ENCODE measurements around the gene XKR3. TPM values are rescaled to one million over a fixed set of nuclear protein-coding genes. Genes with fewer than 3 reads are reported as not detected.
"Not testable (repeated sequence)": the region's sequence is repeated elsewhere in the genome, so short reads cannot be mapped to it uniquely, and the experiment has no call there.

Gene XKR3
- total RNA-seq, 1 donor from 2014 or later = not detected

DNA sequence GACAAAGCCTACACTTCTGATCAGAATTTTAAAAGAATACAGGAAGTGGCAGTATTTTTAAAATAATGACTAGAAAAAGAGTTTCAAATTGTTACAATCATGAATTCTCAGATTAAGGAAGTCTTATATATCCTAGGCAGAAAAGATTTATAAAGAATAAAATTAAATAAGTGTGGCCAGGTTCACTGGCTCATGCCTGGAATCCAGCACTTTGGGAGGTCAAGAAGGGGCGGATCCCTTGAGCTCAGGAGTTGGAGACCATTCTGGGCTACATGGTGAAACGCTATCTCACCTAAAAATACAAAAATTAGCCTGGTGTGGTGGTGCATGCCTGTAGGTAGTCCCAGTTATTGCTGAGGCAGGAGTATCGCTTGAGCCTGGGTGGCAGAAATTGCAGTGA lies 24.1 kb downstream of the XKR3 start:
- H3K9me3 Mint-ChIP-seq (ENCODE audit: low read depth) = no peaks in the 10 kb centered on the region
- H3K27ac Mint-ChIP-seq = no peak overlapping the region
- H3K4me3 Mint-ChIP-seq (ENCODE audit: low read depth) = no peak overlapping the region
- H3K4me1 Mint-ChIP-seq (ENCODE audit: low read depth) = no peaks in the 10 kb centered on the region
- no peaks in the 10 kb centered on the region for H3K36me3 Mint-ChIP-seq (ENCODE audit: insufficient read depth)
- no peak for DNase-seq (ENCODE audit: low spot score, unreplicated experiment)
- TF ChIP-seq, protein P1, sequence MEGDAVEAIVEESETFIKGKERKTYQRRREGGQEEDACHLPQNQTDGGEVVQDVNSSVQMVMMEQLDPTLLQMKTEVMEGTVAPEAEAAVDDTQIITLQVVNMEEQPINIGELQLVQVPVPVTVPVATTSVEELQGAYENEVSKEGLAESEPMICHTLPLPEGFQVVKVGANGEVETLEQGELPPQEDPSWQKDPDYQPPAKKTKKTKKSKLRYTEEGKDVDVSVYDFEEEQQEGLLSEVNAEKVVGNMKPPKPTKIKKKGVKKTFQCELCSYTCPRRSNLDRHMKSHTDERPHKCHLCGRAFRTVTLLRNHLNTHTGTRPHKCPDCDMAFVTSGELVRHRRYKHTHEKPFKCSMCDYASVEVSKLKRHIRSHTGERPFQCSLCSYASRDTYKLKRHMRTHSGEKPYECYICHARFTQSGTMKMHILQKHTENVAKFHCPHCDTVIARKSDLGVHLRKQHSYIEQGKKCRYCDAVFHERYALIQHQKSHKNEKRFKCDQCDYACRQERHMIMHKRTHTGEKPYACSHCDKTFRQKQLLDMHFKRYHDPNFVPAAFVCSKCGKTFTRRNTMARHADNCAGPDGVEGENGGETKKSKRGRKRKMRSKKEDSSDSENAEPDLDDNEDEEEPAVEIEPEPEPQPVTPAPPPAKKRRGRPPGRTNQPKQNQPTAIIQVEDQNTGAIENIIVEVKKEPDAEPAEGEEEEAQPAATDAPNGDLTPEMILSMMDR (IDR thresholded peaks at IDR 0.05; ENCODE audit: unreplicated experiment) = no peak
- no peaks in the 10 kb centered on the region for H3K27me3 Mint-ChIP-seq

DNA sequence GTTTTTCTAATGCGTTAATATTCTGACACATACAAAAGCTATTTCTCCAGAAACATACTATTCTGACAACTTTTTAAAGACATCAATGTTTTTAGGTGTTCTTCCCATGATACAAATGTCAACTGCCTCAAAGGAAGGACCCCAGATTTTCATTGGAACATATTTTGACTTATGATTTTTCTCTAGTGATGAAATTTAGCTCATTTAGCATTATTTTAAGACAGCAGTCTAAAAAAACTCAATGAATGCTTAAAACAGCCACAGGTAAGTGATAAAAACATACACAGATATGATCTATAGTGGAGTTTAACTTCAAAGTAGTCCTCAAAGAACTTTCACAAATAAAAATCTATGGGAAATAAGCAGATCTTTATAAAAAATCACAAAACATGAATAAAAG lies 24.9 kb downstream of the XKR3 start:
- TF ChIP-seq, protein P1 (IDR thresholded peaks at IDR 0.05; ENCODE audit: unreplicated experiment) = no peak
- Mint-ChIP-seq H3K27ac (no peak overlapping the region), H3K36me3 (ENCODE audit: insufficient read depth) (no peaks in the 10 kb centered on the region), H3K4me3 (ENCODE audit: low read depth) (no peak overlapping the region), H3K4me1 (ENCODE audit: low read depth) (no peaks in the 10 kb centered on the region), H3K27me3 (no peaks in the 10 kb centered on the region), H3K9me3 (ENCODE audit: low read depth) (no peaks in the 10 kb centered on the region)
- no peak for DNase-seq (ENCODE audit: low spot score, unreplicated experiment)

DNA sequence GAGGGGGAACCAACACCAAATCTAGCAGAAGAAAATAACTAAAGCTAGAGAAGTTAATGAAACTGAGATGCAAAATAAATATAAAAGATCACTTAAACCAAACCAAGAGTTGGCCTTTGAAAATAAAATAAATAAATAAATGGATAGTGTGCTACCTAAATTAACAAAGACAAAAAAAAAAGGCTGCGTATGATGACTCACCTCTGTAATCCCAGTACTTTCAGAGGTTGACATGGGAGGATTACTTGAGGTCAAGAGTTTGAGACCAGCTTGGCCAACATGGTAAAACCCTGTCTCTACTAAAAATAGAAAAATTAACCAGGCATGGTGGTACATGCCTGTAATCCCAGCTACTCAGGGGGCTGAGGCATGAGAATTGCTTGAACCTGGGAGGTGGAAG lies 29.7 kb downstream of the XKR3 start:
- not testable (repeated sequence) for H3K27ac Mint-ChIP-seq; DNase-seq (ENCODE audit: low spot score, unreplicated experiment); H3K4me1 Mint-ChIP-seq (ENCODE audit: low read depth); H3K27me3 Mint-ChIP-seq; H3K4me3 Mint-ChIP-seq (ENCODE audit: low read depth); H3K36me3 Mint-ChIP-seq (ENCODE audit: insufficient read depth); H3K9me3 Mint-ChIP-seq (ENCODE audit: low read depth)

DNA sequence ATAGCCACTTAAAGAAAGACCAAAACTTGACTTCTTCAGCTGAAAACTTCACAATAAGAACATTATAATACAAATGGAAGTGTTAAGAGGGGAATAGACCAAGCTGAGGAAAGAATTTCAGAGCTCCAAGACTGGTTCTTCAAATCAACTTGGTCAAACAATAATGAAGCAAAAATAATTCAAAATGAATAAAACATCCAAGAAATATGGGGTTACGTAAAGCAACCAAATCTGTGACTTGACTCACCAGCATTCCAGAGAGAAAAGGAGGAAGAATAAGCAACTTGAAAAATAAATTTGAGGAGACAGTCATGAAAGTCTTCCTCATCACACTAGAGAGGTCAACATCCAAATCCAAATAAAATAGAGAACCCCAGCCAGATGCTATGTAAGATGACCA lies 31.4 kb downstream of the XKR3 start:
- TF ChIP-seq, protein P1 (IDR thresholded peaks at IDR 0.05; ENCODE audit: unreplicated experiment) = no peak
- Mint-ChIP-seq H3K4me1 (ENCODE audit: low read depth) (peaks cover 2% of the 10 kb centered on the region), H3K27ac (no peak overlapping the region)

DNA sequence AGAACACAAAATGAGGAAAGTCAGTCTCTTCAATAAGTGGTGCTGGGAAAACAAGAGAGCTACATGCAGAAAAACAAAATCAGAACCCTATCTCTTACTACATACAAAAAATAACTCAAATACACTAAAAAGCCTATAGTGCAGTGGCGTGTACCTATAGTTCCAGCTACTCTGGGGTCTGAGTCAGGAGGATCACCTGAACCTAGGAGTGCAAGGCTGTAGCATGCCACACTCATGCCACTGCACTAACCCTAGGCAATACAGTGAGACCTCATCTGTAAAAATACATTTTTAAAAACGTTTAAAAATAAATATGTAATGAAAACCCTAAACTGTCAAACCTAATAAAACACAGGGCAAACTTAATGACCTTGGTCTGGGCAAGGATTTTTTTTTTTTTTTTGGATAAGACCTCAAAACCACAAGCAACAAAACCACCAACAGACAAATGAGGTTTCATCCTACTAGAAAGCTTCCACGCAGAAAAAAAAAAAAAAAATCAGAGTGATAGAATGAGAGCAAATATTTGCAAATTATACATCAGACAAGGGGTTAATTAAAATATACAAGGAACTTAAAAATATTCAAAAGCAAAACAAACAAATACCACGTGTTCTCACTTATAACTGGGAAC lies 35.2 kb downstream of the XKR3 start:
- H3K27me3 Mint-ChIP-seq = no peaks in the 10 kb centered on the region
- no peak for DNase-seq (ENCODE audit: low spot score, unreplicated experiment)
- H3K27ac Mint-ChIP-seq = no peak overlapping the region
- no peak overlapping the region for H3K4me3 Mint-ChIP-seq (ENCODE audit: low read depth)
- H3K9me3 Mint-ChIP-seq (ENCODE audit: low read depth) = peaks cover 3% of the 10 kb centered on the region
- TF ChIP-seq, protein P1 (IDR thresholded peaks at IDR 0.05; ENCODE audit: unreplicated experiment) = no peak
- peaks cover 4% of the 10 kb centered on the region for H3K4me1 Mint-ChIP-seq (ENCODE audit: low read depth)
- H3K36me3 Mint-ChIP-seq (ENCODE audit: insufficient read depth) = no peaks in the 10 kb centered on the region

More for the DNA sequence above, 31.4 kb downstream of the XKR3 start:
- no peak overlapping the region for H3K4me3 Mint-ChIP-seq (ENCODE audit: low read depth)
- no peaks in the 10 kb centered on the region for H3K36me3 Mint-ChIP-seq (ENCODE audit: insufficient read depth)
- no peaks in the 10 kb centered on the region for H3K27me3 Mint-ChIP-seq
- DNase-seq (ENCODE audit: low spot score, unreplicated experiment) = no peak
- peaks cover 3% of the 10 kb centered on the region for H3K9me3 Mint-ChIP-seq (ENCODE audit: low read depth)

DNA sequence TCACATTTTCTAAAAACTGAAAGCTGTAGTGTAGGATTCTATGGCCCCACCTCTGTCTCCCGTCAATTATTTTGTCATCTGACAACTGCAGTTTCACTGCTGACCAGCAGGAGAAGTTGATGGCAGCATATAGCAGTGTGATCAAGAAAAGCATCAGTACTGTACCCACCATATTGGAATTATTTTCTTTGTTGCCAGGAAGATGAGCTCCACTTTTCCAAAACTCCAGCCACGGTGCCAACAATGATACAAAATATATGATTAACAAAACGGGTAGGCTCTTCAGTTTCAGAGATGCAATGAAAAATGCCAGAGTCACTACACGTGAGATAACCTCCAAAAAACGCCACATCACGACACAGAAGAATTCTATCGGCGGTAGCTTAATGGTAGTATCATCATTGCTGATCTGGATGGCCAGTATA lies 41.3 kb downstream of the XKR3 start:
- Mint-ChIP-seq H3K27ac (no peak overlapping the region), H3K27me3 (no peaks in the 10 kb centered on the region), H3K4me3 (ENCODE audit: low read depth) (no peak overlapping the region), H3K9me3 (ENCODE audit: low read depth) (no peaks in the 10 kb centered on the region), H3K36me3 (ENCODE audit: insufficient read depth) (no peaks in the 10 kb centered on the region), H3K4me1 (ENCODE audit: low read depth) (peaks cover 2% of the 10 kb centered on the region)
- TF ChIP-seq, protein P1 (IDR thresholded peaks at IDR 0.05; ENCODE audit: unreplicated experiment) = peak; percentile 48
- DNase-seq (ENCODE audit: low spot score, unreplicated experiment) = no peak
